ENCODE data around the gene MTCH2. TPM values are rescaled to one million over a fixed set of nuclear protein-coding genes. Genes with fewer than 3 reads are reported as not detected.

The MTCH2 gene
- total RNA-seq, 1 donor from 2014 or later: 86.0 TPM

- intact Hi-C loops (cut with micrococcal nuclease): no loop called here
Observed at GRCh38 chr11:47591764-47592163, 50.6 kb downstream of the MTCH2 start.

DNA sequence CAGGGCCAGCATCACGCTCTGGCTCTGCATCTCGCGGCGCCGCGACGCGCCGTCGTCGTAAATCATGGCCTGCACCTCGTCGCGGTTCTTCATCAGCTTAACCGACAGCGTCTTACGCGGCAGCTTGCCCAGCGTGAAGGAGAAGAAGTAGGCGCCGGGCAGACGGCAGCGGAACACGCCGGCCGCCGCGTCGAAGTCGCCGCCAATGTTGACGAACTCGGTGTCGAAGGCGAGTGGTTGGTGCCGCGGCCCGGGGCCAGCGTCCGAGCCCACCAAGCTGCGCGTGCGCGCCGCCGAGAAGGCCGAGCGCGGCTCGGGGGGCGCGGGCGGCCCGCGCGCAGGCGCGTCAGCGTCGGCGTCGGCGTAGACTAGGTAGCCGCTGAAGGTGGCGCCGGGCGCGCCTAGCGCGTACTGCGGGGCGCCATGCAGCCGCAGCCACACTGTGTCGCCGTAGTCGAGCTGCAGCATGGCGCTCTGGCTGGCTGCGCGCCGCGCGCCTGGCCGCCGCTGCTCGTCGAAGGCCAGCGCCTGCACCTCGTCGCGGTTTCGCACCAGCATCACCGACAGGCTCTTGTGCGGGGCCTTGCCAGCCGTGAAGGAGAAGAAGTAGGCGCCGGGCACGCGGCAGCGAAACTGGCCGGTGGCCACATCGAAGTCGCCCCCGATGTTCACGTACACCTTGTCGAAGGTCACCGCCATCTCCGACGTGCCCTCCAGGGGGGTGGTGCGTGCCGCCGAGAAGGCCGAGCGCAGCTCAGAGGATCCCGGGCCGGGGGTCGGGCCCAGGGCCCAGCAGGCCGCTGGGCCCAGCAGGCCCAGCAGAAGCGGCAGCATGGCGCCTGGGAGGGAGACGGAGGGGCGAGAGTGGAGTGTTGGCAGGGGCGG, 52.1 kb downstream of the MTCH2 start:
- intact Hi-C loops (cut with micrococcal nuclease): no loop called here

DNA sequence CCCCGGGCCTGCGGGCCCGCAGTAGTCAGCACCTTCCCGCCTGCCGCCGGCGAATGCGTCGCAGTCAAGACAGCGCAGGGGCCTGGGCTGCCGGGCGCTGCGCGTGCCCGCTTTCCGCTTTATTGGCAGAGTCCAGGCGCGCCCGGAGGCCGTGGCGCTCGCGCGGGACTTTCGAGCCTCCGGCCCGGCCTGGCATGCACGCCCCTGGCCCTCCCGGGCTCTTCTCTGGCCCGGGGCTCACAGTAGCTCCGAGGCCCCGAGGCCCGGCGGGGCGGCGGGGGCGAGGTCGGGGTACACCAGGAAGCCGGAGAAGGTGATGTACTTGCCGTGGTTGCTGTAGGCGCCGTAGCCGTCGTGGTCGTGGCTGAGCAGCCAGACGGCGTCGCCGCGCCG, 52.8 kb downstream of the MTCH2 start:
- intact Hi-C loops (cut with micrococcal nuclease): no loop called here

GRCh38 chr11:47589118-47589517, 53.2 kb downstream of the MTCH2 start:
- intact Hi-C loops (cut with micrococcal nuclease): no loop called here

DNA sequence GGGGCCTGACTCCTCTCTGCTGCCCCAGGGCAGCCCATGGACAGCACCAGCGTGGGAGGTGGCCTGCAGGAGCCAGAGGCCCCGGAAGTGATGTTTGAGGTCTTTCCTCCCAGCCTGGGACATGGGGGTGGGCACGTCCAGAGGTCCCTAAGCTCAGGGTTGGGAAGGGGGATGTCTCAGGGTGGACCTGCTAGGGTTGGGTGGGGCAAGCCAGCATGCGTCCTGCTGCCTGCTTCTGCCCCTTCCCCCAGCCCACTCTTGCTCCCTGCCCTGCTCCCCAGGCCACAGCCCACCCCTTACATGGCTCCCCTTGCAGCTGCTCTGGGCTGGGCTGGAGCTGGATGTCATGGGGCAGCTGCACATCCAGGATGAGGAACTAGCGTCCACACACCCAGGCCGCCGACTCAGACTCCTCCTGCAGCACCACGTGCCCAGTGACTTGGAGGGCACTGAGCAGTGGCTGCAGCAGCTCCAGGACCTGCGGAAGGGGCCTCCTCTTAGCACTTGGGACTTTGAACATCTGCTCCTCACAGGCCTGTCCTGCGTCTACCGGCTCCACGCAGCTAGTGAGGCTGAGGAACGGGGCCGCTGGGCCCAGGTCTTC, 54.5 kb downstream of the MTCH2 start:
- intact Hi-C loops (cut with micrococcal nuclease): loop anchor here (1.0 kb wide), 1 partner anchor 46 kb away; no protein-coding TSS in a partner anchor

DNA sequence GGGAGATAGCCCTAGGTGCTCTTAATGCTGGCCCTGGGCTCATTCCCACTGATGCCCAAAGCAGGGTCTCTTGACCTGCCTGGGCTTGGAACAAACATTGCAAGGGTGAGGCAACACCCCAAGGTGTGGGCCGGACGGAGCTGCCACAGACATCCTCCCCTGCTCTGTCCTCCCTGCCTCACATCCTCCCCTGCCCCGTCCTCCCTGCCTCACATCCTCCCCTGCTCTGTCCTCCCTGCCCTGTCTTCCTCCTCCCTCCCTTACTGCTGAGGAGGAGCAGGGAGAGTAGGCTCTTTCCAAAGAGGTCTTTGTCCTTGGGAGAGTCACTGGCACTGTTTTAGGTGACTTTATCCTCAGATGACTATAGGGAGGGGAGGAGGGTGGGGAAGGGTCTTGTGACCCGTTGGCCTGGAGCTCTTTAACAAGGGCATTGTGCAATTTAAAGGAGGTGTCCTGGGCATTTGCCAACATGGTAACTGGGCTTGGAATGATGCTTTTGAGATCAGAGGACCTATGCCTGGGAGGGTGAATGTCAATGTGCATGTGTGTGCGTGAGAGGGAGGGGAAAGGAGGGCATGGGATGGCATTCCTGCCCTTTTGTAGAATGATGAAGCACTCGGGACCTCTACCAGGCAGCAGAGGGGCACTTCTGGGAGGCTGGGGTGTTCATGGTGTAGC, 55.2 kb downstream of the MTCH2 start:
- intact Hi-C loops (cut with micrococcal nuclease): loop anchor here (1.0 kb wide), 1 partner anchor 47 kb away; no protein-coding TSS in a partner anchor

GRCh38 chr11:47586098-47586855, 56.1 kb downstream of the MTCH2 start, which contains the start of gene FAM180B:
FAM180B (plus strand) TSS chr11:47586678; CDS start chr11:47586769, 91 bp downstream.
- intact Hi-C loops (cut with micrococcal nuclease): no loop called here

DNA sequence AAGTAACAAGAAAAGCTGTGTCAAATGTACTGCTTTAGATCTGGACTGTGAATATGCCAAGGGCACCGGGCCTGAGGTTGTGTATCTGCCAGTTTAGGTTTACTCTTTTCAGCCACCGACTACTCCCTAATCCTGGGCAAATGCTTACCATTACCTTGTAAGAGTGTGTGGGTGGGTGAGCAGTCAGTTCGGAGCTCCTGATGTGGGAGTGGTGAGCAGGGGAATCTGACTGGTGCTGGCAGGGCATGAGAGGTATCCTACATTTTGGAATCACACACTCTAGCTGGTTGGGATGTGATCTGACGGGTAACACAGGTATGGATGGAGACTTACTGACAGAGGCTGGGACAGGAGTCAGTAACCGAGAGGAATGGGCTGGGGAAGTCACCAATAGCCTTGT, 58.5 kb downstream of the MTCH2 start:
- intact Hi-C loops (cut with micrococcal nuclease): no loop called here

- intact Hi-C loops (cut with micrococcal nuclease): loop anchor here (1.0 to 2.0 kb wide), 11 partner anchors 14 to 878 kb away; partner anchors contain the start of genes ACP2, AGBL2, ARHGAP1 and CELF1
Observed at GRCh38 chr11:47578524-47579494, 63.5 kb downstream of the MTCH2 start, which contains the start of the genes KBTBD4 and NDUFS3. KBTBD4 (minus strand) TSS chr11:47578970; CDS start chr11:47578951, 19 bp downstream. NDUFS3 (plus strand) TSS chr11:47579074; CDS start chr11:47579092, 18 bp downstream.

GRCh38 chr11:47577460-47578041, 64.8 kb downstream of the MTCH2 start:
- intact Hi-C loops (cut with micrococcal nuclease): loop anchor here (1.0 to 2.0 kb wide), 3 partner anchors 12 to 877 kb away; partner anchors contain the start of genes ARHGAP1, MTCH2, PTPMT1 and ZNF408

DNA sequence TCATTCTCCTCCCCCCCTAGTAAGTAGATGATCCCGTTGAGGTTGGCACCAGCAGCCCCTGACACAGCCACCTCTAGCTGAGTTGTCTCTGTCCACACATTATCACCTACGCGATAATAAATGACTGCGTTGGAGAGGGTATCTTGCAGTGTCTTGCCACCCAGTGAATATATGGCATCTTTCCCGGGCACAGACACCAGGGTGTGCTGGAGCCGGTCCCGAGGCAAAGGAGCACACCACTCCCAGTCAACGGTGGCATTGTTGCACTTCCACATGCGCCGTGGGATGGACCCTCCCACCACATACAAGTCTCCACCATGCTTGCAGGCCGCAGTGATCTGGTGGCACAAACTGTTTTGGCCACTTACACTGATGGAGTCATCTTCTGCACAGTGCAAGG, 69.0 kb downstream of the MTCH2 start:
- intact Hi-C loops (cut with micrococcal nuclease): no loop called here

DNA sequence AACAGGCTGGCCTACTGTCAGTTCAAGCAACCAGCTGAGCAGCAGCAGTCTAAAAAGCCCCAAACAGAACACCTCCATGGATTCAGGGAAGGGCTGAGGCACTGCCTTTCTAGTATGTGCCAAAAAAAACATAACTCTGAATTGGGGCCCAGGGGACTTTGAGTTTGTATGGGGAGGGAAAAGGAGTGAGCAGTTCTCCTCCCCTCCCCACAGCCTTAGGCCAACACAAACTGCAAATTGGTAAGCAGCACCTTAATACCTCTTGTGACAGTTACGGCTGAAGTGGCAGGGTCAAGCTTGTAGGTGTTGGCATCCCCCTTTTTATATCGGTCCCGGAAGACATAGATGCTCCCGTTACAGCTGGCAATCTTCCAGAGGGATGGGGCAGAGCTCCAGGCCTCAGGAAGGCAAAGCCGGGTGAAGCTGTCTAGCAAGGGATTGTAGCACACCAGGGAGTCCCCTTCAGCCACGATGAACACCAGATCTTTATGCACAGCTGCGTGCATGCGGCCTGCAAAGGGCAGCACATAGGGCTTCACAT, 69.6 kb downstream of the MTCH2 start:
- intact Hi-C loops (cut with micrococcal nuclease): no loop called here

DNA sequence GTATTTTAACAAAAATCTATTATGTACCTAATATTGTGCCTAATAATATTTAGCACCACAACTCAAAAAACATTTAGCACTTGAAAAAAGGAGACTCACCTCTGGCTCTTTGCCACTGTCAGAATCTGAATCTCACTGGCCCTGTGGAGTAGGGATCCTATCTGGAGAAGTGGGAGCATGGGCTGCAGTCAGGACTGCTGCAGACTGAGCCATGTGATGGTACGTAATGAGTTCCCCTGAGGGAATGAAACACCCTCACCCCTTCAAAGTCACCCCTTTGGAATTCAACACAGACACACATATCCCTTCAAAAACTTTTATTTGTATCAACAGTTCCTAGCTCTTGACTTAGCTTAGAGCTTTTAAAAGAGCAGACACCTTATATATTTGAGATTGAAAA, 70.5 kb downstream of the MTCH2 start:
- intact Hi-C loops (cut with micrococcal nuclease): no loop called here

DNA sequence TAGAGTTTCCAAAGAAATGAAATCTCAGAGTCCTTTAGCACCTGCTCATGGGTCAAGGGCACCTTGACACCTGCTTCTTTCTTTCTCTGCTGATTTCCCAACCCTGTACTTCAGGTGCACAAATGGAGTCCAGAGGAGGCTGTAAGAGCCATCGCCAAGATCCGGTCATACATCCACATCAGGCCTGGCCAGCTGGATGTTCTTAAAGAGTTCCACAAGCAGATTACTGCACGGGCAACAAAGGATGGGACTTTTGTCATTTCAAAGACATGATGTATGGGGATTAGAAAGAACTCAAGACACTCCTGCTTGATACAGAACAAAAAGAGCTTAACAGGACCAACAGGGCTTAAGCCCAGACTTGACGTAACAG, 71.0 kb downstream of the MTCH2 start:
- intact Hi-C loops (cut with micrococcal nuclease): no loop called here

- intact Hi-C loops (cut with micrococcal nuclease): no loop called here
Observed at GRCh38 chr11:47570651-47571356, 71.6 kb downstream of the MTCH2 start.

- intact Hi-C loops (cut with micrococcal nuclease): loop anchor here (1.0 kb wide), 1 partner anchor 28 kb away; no protein-coding TSS in a partner anchor
Observed at GRCh38 chr11:47569646-47570045, 72.7 kb downstream of the MTCH2 start.

All from T-helper 1 cell treated with Interleukin-12 subunit alpha and Interleukin-12 subunit beta and Interleukin-4 antibody, amounts not matched to agents 30 ng/mL and 1 ng/mL, for 36 hours (primary cell).